Measurements from ENCODE around the gene MKX.

DNA sequence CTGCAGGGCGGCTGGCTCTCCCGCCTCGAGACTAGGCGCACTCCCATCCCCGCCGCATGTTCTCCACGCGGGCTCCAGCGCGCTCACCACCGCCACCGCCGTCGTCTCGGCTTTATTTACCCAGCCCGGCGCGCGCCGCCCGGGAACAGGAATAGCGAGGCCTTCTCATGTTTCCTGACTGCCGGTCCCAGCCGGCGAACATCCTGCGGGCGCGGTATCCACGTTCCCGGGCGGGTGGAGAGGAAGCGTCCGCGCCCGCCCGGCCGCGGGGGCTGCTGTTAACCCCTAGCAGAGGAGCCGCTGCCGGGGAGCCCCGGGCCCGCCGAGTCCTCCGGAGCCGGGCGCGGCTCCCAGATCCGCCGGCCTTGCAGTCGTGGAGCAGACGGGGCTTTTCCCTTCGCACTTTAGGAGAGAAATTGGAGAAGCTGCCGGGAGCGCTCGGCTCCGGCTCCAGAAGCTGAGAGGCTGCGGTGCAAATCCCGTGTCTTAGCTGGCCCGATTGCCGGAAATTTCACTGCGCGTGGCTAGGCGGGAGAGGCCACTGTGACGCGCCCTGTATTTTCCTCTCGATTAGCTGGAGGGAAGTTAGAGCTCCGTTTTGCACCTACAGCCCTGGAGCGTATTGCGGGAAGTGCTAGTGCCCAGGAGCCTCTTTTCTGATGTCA is at the start of gene MKX:
- TF ChIP-seq, protein P1, sequence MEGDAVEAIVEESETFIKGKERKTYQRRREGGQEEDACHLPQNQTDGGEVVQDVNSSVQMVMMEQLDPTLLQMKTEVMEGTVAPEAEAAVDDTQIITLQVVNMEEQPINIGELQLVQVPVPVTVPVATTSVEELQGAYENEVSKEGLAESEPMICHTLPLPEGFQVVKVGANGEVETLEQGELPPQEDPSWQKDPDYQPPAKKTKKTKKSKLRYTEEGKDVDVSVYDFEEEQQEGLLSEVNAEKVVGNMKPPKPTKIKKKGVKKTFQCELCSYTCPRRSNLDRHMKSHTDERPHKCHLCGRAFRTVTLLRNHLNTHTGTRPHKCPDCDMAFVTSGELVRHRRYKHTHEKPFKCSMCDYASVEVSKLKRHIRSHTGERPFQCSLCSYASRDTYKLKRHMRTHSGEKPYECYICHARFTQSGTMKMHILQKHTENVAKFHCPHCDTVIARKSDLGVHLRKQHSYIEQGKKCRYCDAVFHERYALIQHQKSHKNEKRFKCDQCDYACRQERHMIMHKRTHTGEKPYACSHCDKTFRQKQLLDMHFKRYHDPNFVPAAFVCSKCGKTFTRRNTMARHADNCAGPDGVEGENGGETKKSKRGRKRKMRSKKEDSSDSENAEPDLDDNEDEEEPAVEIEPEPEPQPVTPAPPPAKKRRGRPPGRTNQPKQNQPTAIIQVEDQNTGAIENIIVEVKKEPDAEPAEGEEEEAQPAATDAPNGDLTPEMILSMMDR (IDR thresholded peaks at IDR 0.05) = peak in 2 of 4 experiments; percentile 11 to 28
- peak; percentile 8 for TF ChIP-seq POLR2AphosphoS5 (IDR thresholded peaks at IDR 0.05)
- no peak for TF ChIP-seq POLR2A (IDR thresholded peaks at IDR 0.05)
- no peak for TF ChIP-seq EP300 (IDR thresholded peaks at IDR 0.05)
